ENCODE data around the gene IL37.

Gene IL37

DNA sequence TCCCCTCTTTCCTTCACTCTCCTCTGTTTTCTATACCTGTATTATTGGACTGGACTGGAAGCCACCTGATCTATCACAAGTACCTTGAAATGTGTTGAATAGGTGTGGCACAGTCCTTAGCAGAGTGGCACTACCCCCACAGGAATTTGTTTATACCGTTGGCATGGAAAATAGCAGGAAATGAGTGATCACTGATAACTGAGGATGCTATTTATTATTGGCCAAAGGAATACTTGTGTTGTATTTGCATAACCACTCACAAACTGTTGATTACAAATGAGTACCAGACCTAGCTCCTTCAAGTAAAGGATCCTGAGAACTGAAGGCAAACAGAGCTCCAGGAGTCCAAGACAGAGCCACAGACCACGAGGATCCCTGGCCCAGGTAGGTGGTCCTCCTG, at the start of gene IL37:
Gene IL37 (plus strand): TSS at position 301 of the 400 bp plus-strand sequence. CDS start 1,848 bp downstream, outside the sequence.
- Histone ChIP-seq H3K9ac (ENCODE audit: low read depth, low read length) (no peak within 1 kb of the TSS), H3K9me3 (ENCODE audit: control insufficient read depth, insufficient read depth, low read length) (peaks cover 3% of the 10 kb centered on the region; the same call in 1 of the 2 replicates), H3K4me1 (ENCODE audit: insufficient read depth, low read length) (no peaks in the 10 kb centered on the region), H3K36me3 (ENCODE audit: insufficient read depth, low read length) (no peaks in the 10 kb centered on the region)

- Histone ChIP-seq H3K9me3 (ENCODE audit: control insufficient read depth, insufficient read depth, low read length) (peaks cover 28% of the 10 kb centered on the region), H3K9ac (ENCODE audit: low read depth, low read length) (no peak overlapping the region), H3K4me1 (ENCODE audit: insufficient read depth, low read length) (no peaks in the 10 kb centered on the region), H3K36me3 (ENCODE audit: insufficient read depth, low read length) (no peaks in the 10 kb centered on the region)
These were observed 46.9 kb upstream of the IL37 start for GRCh38 chr2:112864072-112864471.

DNA sequence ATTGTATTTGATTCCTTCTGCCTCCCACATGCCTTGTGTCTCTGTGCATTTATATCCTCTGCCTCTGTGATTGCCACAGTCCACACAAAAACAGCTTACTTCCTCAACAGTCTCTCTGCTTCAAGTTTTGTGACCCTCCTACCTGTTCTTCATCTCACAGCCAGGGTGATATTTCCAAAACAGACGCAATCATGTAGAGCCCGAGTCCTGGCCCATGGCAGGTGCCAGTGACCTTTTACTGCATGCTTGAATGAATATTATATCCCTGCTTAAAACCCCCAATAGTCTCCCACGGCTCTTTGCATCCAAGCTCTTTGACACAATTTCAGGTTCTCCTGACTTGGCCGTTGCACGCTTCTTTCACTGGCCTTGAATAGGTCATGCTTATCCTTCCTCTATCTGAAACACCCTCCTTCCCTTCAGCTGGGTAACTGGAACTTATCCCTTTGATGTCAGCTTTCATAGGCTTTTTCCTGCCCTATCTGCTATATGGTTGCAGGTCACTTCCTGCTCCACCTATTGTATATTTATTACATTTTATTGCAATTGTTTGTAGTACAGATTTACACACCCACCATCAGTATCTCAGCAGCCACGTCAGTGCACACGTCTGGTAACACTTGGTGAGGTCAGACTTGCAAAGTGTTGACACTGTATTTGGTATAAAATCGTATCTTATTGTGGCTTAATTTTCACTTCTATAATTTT, 44.7 kb upstream of the IL37 start:
- H3K36me3 ChIP-seq (ENCODE audit: insufficient read depth, low read length): no peaks in the 10 kb centered on the region

GRCh38 chr2:112867701-112868631, 43.0 kb upstream of the IL37 start:
- no peaks in the 10 kb centered on the region for H3K36me3 ChIP-seq (ENCODE audit: insufficient read depth, low read length)
- no peak overlapping the region for H3K9ac ChIP-seq (ENCODE audit: low read depth, low read length)
- H3K9me3 ChIP-seq (ENCODE audit: control insufficient read depth, insufficient read depth, low read length): peaks cover 18% of the 10 kb centered on the region
- peaks cover 8% of the 10 kb centered on the region; the same call in 1 of the 2 replicates for H3K4me1 ChIP-seq (ENCODE audit: insufficient read depth, low read length)

More for the DNA sequence above, 44.7 kb upstream of the IL37 start:
- Histone ChIP-seq H3K4me1 (ENCODE audit: insufficient read depth, low read length) (peaks cover 6% of the 10 kb centered on the region; the same call in 1 of the 2 replicates), H3K9ac (ENCODE audit: low read depth, low read length) (no peak overlapping the region), H3K9me3 (ENCODE audit: control insufficient read depth, insufficient read depth, low read length) (peaks cover 20% of the 10 kb centered on the region)

- Histone ChIP-seq H3K9me3 (ENCODE audit: control insufficient read depth, insufficient read depth, low read length) (peaks cover 14% of the 10 kb centered on the region; the same call in 1 of the 2 replicates), H3K4me1 (ENCODE audit: insufficient read depth, low read length) (peaks cover 8% of the 10 kb centered on the region; the same call in 1 of the 2 replicates), H3K9ac (ENCODE audit: low read depth, low read length) (no peak overlapping the region), H3K36me3 (ENCODE audit: insufficient read depth, low read length) (no peaks in the 10 kb centered on the region)
These were observed 41.6 kb upstream of the IL37 start for GRCh38 chr2:112869258-112869842.

GRCh38 chr2:112870841-112871835, 39.8 kb upstream of the IL37 start:
- Histone ChIP-seq H3K9ac (ENCODE audit: low read depth, low read length) (no peak overlapping the region), H3K36me3 (ENCODE audit: insufficient read depth, low read length) (no peaks in the 10 kb centered on the region), H3K4me1 (ENCODE audit: insufficient read depth, low read length) (peaks cover 8% of the 10 kb centered on the region; the same call in 1 of the 2 replicates), H3K9me3 (ENCODE audit: control insufficient read depth, insufficient read depth, low read length) (peaks cover 5% of the 10 kb centered on the region; the same call in 1 of the 2 replicates)

DNA sequence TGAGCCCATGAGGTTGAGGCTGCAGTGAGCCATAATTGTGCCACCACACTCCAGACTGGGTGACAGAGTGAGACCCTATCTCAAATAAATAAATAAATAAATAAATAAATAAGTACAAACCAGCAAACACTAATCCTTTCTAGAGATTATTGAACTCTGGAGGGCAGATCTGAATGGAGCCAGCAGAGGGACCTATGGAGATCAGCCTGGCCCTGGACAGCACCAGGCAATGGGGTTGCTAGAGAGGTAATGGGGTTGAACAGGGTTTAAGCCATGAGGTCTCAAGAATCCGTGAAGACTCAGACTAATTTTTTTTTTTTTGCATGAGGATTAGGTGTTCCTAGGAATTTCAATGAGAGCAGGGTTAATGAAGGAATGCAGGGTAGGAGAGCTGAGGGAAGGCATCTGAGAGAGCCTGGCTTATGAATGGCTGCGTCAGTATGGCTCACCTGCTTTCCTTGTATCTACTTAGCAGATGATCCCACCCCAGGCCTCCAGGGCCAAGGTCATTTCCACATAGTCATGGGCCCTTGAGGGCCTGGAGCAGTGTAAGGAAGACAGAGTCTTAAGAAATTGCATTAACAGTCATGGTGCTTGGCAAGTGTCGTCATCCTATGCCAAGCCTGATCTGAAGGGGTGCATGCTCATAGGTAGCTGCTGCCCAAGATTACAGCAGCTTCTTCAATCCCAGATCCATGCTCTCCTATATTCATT, 34.6 kb upstream of the IL37 start:
- Histone ChIP-seq H3K4me1 (ENCODE audit: insufficient read depth, low read length) (peaks cover 6% of the 10 kb centered on the region), H3K36me3 (ENCODE audit: insufficient read depth, low read length) (no peaks in the 10 kb centered on the region), H3K9me3 (ENCODE audit: control insufficient read depth, insufficient read depth, low read length) (no peaks in the 10 kb centered on the region), H3K9ac (ENCODE audit: low read depth, low read length) (no peak overlapping the region)

DNA sequence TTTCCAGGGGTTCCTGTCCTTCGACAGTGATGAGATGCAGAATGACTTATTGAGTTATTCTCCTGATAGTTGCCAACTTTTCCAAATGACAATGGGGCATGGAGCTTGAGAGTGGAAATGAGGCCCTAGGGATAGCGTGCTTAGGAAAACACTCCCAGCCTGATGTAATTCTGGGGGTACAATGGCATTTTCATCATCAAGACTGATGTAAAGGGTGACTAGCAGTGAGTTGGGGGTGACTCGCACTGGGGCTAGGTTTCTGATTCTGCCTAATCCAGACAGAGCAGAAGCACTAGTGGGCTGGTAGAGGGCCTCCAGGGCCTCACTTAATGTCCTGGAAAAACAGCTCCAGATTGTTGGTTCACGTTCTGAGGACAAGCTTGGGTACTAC, 34.0 kb upstream of the IL37 start:
- peaks cover 7% of the 10 kb centered on the region; the same call in 1 of the 2 replicates for H3K4me1 ChIP-seq (ENCODE audit: insufficient read depth, low read length)
- H3K9me3 ChIP-seq (ENCODE audit: control insufficient read depth, insufficient read depth, low read length): no peaks in the 10 kb centered on the region
- no peaks in the 10 kb centered on the region for H3K36me3 ChIP-seq (ENCODE audit: insufficient read depth, low read length)
- H3K9ac ChIP-seq (ENCODE audit: low read depth, low read length): no peak overlapping the region

GRCh38 chr2:112877423-112877822, 33.5 kb upstream of the IL37 start:
- Histone ChIP-seq H3K9ac (ENCODE audit: low read depth, low read length) (no peak overlapping the region), H3K4me1 (ENCODE audit: insufficient read depth, low read length) (peaks cover 7% of the 10 kb centered on the region; the same call in 1 of the 2 replicates), H3K36me3 (ENCODE audit: insufficient read depth, low read length) (no peaks in the 10 kb centered on the region), H3K9me3 (ENCODE audit: control insufficient read depth, insufficient read depth, low read length) (no peaks in the 10 kb centered on the region)

GRCh38 chr2:112879491-112880041, 31.4 kb upstream of the IL37 start:
- H3K9me3 ChIP-seq (ENCODE audit: control insufficient read depth, insufficient read depth, low read length): no peaks in the 10 kb centered on the region
- no peaks in the 10 kb centered on the region for H3K36me3 ChIP-seq (ENCODE audit: insufficient read depth, low read length)
- H3K9ac ChIP-seq (ENCODE audit: low read depth, low read length): no peak overlapping the region
- peaks cover 10% of the 10 kb centered on the region; the same call in 1 of the 2 replicates for H3K4me1 ChIP-seq (ENCODE audit: insufficient read depth, low read length)

DNA sequence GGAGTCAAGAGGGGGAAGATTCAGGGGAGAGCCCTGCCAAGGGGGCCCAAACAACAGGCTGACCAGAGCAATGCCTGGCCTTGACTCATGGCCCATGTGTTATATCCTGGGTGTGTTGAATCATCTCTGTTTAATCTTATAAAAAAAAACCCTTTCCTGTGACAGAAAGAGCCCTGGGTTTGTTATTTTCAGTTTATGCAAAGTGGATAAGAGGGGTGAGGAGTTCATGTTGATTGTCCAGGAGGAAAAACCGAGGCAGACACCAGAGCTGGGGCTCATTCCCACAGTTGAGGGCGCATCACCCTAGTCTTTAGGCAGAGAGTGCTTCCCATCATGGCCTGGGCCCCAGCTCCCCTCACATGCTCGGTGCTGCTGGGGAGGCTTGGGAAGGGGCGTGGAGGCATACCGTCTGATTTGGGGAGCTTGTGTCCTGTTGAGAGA, 30.9 kb upstream of the IL37 start:
- Histone ChIP-seq H3K36me3 (ENCODE audit: insufficient read depth, low read length) (no peaks in the 10 kb centered on the region), H3K4me1 (ENCODE audit: insufficient read depth, low read length) (peaks cover 12% of the 10 kb centered on the region; the same call in 1 of the 2 replicates), H3K9me3 (ENCODE audit: control insufficient read depth, insufficient read depth, low read length) (no peaks in the 10 kb centered on the region), H3K9ac (ENCODE audit: low read depth, low read length) (no peak overlapping the region)

GRCh38 chr2:112880696-112881095, 30.3 kb upstream of the IL37 start:
- no peaks in the 10 kb centered on the region for H3K36me3 ChIP-seq (ENCODE audit: insufficient read depth, low read length)
- H3K9me3 ChIP-seq (ENCODE audit: control insufficient read depth, insufficient read depth, low read length): no peaks in the 10 kb centered on the region
- peaks cover 12% of the 10 kb centered on the region; the same call in 1 of the 2 replicates for H3K4me1 ChIP-seq (ENCODE audit: insufficient read depth, low read length)
- H3K9ac ChIP-seq (ENCODE audit: low read depth, low read length): no peak overlapping the region

Data from ES-I3 (cell line).